Activated naive CD4-positive, alpha-beta T cell treated with anti-CD3 and anti-CD28 coated beads, Interleukin-2, amount 50 U/mL, for 24 hours (primary cell): ENCODE data around the gene IFNA8.

Source experiments
- H3K27ac Mint-ChIP-seq: one replicate; pipeline ENCODE4 v1.8.0; 2021; ENCODE audit warnings: mild to moderate bottlenecking, mixed read lengths
- H3K27me3 Mint-ChIP-seq: one replicate; pipeline ENCODE4 v1.8.0; 2021; ENCODE audit warnings: mixed read lengths
- H3K36me3 Mint-ChIP-seq: one replicate; pipeline ENCODE4 v1.8.0; 2021; ENCODE audit warnings: mixed read lengths
- H3K4me1 Mint-ChIP-seq: one replicate; pipeline ENCODE4 v1.8.0; 2021; ENCODE audit warnings: mixed read lengths
- H3K4me3 Mint-ChIP-seq: one replicate; pipeline ENCODE4 v1.8.0; 2021; ENCODE audit warnings: mild to moderate bottlenecking, mixed read lengths
- H3K9me3 Mint-ChIP-seq: one replicate; pipeline ENCODE4 v1.8.0; 2021; ENCODE audit warnings: mixed read lengths

IFNA8 gene

DNA sequence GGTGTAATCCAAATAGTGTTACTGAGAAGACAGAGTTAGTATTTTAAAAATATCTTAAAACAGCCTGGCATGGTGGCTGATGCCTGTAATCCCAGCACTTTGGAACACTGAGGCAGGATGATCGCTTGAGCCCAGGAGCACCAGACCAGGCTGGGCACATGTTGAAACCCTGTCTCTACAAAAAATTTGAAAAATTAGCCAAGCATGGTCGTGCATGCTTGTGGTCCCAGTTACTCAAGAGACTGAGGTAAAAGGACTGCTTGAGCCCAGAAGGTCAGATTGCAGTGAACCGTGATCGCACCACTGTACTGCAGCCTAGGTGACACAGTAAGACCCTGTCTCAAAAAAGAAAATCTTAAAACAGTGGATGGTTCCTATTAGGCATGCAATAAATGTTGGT lies 43.8 kb downstream of the IFNA8 start:
- H3K9me3 Mint-ChIP-seq: no peaks in the 10 kb centered on the region
- H3K27me3 Mint-ChIP-seq: peaks cover 1% of the 10 kb centered on the region
- no peak overlapping the region for H3K4me3 Mint-ChIP-seq
- no peaks in the 10 kb centered on the region for H3K36me3 Mint-ChIP-seq
- H3K27ac Mint-ChIP-seq: no peak overlapping the region
- no peaks in the 10 kb centered on the region for H3K4me1 Mint-ChIP-seq

DNA sequence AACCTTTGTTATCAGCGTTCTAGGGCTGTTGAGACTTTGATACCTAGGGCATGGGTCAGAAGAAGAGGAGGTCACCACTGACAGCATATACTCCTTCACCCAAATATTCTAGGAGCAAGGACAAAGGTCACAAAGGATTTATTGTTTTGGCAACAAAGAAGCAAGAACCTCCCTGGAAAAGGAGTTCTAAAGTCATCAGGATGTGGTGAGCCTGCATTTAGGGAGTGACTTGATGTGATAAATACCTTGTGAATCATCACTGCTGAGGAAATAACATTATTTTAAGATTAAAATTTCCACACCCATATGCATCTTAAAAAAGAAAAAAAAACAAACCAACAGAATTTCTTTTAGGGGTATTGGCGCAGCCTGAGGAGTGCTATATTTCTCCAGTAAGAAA lies 45.2 kb downstream of the IFNA8 start:
- Mint-ChIP-seq H3K27ac (no peak overlapping the region), H3K9me3 (no peaks in the 10 kb centered on the region), H3K4me3 (no peak overlapping the region), H3K27me3 (peaks cover 1% of the 10 kb centered on the region), H3K36me3 (no peaks in the 10 kb centered on the region), H3K4me1 (no peaks in the 10 kb centered on the region)

DNA sequence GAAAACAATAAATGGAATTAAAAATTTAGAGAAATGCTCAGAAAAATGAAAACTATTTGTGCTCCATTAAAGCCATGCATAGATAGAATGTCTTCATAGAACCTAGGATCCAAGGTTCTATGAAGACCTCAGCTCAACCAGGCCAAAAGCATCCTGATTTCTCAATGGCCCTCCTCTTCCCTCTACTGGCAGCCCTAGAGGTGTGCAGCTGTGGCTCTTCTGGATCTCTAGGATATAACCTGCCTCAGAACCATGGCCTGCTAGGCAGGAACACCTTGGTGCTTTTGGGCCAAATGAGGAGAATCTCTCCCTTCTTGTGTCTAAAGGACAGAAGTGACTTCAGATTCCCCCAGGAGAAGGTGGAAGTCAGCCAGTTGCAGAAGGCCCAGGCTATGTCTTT lies 46.4 kb downstream of the IFNA8 start:
- Mint-ChIP-seq H3K4me3 (no peak overlapping the region), H3K36me3 (no peaks in the 10 kb centered on the region), H3K27me3 (peaks cover 1% of the 10 kb centered on the region), H3K4me1 (no peaks in the 10 kb centered on the region), H3K9me3 (no peaks in the 10 kb centered on the region), H3K27ac (no peak overlapping the region)
